Measurements from ENCODE around the gene MARK3. TPM values are rescaled to one million over a fixed set of nuclear protein-coding genes. Genes with fewer than 3 reads are reported as not detected.
A peak's percentile ranks its signal among the peaks of the same experiment; 100 is the strongest.

MARK3 gene
- total RNA-seq, 1 experiment from 2014 or later: 81.9 TPM

- no peak overlapping the region for H2AK5ac ChIP-seq (ENCODE audit: insufficient read length, low read length)
- no peaks in the 10 kb centered on the region for H4K20me1 ChIP-seq (ENCODE audit: control insufficient read depth, insufficient read depth, insufficient read length)
- no peak overlapping the region for H4K5ac ChIP-seq (ENCODE audit: insufficient read length, low read depth, low read length)
- no peak overlapping the region for H4K8ac ChIP-seq (replicated peaks; ENCODE audit: insufficient read length, low read depth, low read length)
- no peak overlapping the region for H3T11ph ChIP-seq (ENCODE audit: low read length)
- H2BK5ac ChIP-seq (ENCODE audit: insufficient read length, low read length): no peak overlapping the region
- no peak overlapping the region for H3K14ac ChIP-seq (ENCODE audit: insufficient read depth, low read length)
- no peaks in the 10 kb centered on the region for H3K79me1 ChIP-seq (ENCODE audit: insufficient read depth, low read depth, low read length, poor library complexity, severe bottlenecking)
- no peak overlapping the region for H4K91ac ChIP-seq (ENCODE audit: insufficient read length, low read depth, low read length)
- no peak overlapping the region for H2BK12ac ChIP-seq (ENCODE audit: insufficient read length, low read depth, low read length)
- no peaks in the 10 kb centered on the region for H3K79me2 ChIP-seq (ENCODE audit: insufficient read depth, low read length)
- no peak overlapping the region for H3K9ac ChIP-seq (ENCODE audit: extremely low read depth, insufficient read length, low read length)
- peaks cover 19 to 53% (median 37%) of the 10 kb centered on the region in 3 experiments for H3K36me3 Mint-ChIP-seq (ENCODE audit: insufficient read depth in 1 of 3, low read depth in 3 of 3)
- no peak overlapping the region for H3K56ac ChIP-seq (ENCODE audit: insufficient read length, low read depth, low read length)
- no peaks in the 10 kb centered on the region for H3K27me3 ChIP-seq (ENCODE audit: insufficient read depth, low read length)
- H3K9me3 ChIP-seq (ENCODE audit: control insufficient read depth, low read depth, low read length): no peaks in the 10 kb centered on the region
- H3K9me3 Mint-ChIP-seq: no peaks in the 10 kb centered on the region
- no peak for TF ChIP-seq CTCF (conservative IDR thresholded peaks at IDR 0.05)
- H3K4me1 ChIP-seq (ENCODE audit: insufficient read depth, low read length): no peaks in the 10 kb centered on the region
- no peak overlapping the region for H2BK120ac ChIP-seq (ENCODE audit: low read depth, low read length, poor library complexity, severe bottlenecking)
- no peak overlapping the region for H3K27ac ChIP-seq (ENCODE audit: insufficient read length, low read depth, low read length)
- H3K23me2 ChIP-seq (ENCODE audit: insufficient read length, low read depth, low read length, poor library complexity, severe bottlenecking): no peaks in the 10 kb centered on the region
- H2BK15ac ChIP-seq (ENCODE audit: low read depth, low read length): no peak overlapping the region
- WGBS (ENCODE audit: extremely low coverage, insufficient read length, low lambda C conversion rate): no CpG with 5 or more reads among the region's 16 CpGs
- no peak for DNase-seq
- H3K18ac ChIP-seq (ENCODE audit: insufficient read length, low read depth, low read length): no peak overlapping the region
- peaks cover 0 to 3% of the 10 kb centered on the region in 2 experiments; a peak in 1 of 4 replicates for H3K4me1 Mint-ChIP-seq
- no peak overlapping the region for H2BK20ac ChIP-seq (ENCODE audit: low read depth, low read length, poor library complexity, severe bottlenecking)
- no peaks in the 10 kb centered on the region for H3K27me3 Mint-ChIP-seq (ENCODE audit: low read depth)
- no peak overlapping the region for H2AFZ ChIP-seq (ENCODE audit: low read length)
- no peak overlapping the region for H3K23ac ChIP-seq (ENCODE audit: insufficient read length, low read depth, low read length)
- H3K4me2 ChIP-seq (ENCODE audit: insufficient read depth, insufficient read length, low read length): no peak overlapping the region
- H3K4me3 Mint-ChIP-seq: no peak overlapping the region
- H3K27ac Mint-ChIP-seq: peak overlapping the region in 1 of 3 experiments; percentile 76; a peak in 2 of 7 replicates
- H3K4ac ChIP-seq (ENCODE audit: low read depth, low read length): no peak overlapping the region
Measured at GRCh38 chr14:103508521-103509329, 123.5 kb downstream of the MARK3 start.

All from H9 (cell line).